ENCODE data around the gene DHRS12.

DHRS12 gene

DNA sequence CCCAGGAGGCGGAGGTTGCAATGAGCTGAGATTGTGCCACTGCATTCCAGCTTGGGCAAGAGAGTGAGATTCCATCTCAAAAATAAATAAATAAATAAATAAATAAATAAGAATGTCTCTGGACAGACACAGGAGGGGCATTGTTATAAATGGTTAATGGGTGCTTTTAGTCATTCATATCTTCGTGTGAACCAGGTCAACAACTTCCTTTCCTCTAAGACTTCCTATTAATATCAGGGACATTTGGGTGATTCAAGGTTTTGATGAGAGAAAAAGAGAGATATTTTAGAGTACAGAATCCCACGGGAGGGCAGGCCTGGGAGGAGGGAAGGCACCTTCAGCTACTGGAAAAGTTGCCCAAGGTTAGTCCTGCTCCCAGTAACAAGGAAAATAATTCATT is 23.9 kb downstream of the DHRS12 start:
- no peak for DNase-seq

GRCh38 chr13:51778392-51778791 is 25.6 kb downstream of the DHRS12 start:
- DNase-seq = no peak

- DNase-seq = no peak
These were observed 26.0 kb downstream of the DHRS12 start for GRCh38 chr13:51777921-51778320.

DNA sequence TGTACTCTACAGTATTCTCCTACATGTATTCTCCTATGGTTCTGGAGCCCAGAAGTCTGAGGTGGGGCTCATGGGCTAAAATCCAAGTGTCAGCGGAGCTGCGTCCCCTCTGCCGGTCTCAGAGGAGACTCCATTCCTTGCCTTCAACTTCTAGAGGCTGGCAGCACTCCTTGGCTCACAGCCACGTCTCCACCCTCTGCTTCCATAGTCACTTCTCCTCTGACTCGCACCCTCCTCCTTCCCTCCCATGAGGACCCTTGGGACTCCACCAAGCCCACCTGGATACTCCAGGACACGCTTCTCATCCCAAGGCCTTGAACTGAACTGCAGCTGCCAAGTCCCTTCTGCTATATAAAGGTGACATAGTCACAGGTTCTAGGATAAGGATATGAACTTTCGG is 27.8 kb downstream of the DHRS12 start:
- no peak for DNase-seq

DNA sequence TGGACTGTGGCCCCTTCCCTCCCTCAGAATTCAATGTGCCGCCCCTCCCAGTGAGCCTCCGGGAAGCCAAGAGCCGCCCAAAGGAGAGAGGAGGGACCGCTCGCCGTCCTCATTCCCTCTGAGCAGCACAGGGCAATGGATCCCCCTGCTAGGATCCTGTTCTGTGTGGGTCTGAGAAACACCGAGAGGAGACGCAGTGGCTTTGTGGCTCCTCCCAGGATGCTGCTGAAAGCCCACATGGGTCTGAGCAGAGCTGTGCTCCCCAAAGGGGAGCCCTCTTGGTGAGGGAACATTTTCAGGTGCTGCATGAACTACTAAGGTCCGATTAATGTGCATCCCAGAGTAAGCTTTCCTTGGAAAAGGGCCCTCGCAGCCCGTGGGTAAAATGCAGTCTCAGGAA is 30.4 kb downstream of the DHRS12 start:
- DNase-seq = no peak

DNA sequence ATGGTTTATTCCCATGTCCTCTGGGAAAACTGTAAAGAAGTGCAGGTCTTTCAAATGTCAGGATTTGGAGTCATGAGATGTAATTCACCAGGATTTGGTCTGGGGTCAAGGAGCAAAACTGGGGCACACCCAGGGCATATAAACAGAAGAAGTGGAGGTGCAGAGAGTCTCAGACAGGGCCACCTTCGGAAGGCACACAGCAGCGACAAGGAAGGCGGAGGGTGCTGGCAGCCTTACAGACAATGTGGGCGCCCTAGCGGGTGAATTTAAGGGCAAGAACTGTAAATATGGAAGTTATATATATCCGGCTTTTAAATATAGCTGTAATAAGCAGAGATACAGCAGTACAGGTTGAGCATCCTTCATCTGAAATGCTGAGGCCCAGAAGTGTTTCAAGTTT is 31.2 kb downstream of the DHRS12 start:
- DNase-seq = no peak

DNA sequence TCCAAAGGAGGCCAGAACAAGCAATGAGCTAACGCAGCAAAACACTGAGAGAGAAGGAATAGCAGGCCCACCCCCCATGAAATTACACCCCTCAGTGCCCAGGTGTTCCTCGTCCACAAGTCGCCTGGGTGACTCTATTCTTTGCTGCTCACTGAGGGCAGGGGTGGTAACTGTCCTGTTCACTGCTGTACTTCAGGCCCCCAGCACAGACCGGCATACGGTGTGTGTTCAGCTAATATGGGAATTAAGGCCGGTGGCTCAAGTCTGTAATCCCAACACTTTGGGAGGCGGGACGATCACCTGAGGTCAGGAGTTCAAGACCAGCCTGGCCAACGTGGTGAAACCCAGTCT is 31.9 kb downstream of the DHRS12 start:
- no peak for DNase-seq

GRCh38 chr13:51771418-51772104 is 32.4 kb downstream of the DHRS12 start:
- DNase-seq = no peak

- no peak for DNase-seq
These were observed 33.1 kb downstream of the DHRS12 start for GRCh38 chr13:51770681-51771417.

GRCh38 chr13:51770160-51770559 is 33.8 kb downstream of the DHRS12 start:
- no peak for DNase-seq

- DNase-seq = no peak
These were observed 34.4 kb downstream of the DHRS12 start for GRCh38 chr13:51769455-51770127.

GRCh38 chr13:51768976-51769375 is 35.0 kb downstream of the DHRS12 start:
- no peak for DNase-seq

DNA sequence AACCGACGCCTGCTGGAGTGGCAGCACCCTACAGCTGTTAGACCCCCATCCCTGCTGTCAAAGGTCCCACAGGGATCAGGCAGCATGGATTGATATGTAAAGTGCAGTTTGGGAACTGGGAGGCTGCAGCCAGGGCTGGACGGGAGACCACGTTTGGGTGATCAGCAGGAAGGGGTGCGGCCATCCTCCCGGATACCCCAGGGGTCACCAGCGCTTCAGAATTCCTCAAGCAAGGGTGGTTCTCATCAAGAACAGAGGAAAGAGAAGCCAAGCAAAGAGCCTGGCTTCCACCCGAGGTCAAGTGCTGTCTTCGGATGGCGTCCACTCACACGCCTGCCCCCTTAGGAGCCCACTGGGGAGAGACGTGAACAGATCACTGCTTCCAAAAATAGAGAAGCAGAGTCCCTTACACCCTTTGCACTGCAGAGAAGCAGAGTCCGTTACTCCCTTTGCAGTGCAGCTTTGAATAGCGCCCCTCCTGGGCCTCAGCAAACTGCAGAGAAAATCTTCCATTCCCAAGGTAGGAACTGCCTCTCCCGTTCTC is 35.5 kb downstream of the DHRS12 start:
- DNase-seq = no peak

GRCh38 chr13:51767100-51767499 is 36.9 kb downstream of the DHRS12 start:
- no peak for DNase-seq

DNA sequence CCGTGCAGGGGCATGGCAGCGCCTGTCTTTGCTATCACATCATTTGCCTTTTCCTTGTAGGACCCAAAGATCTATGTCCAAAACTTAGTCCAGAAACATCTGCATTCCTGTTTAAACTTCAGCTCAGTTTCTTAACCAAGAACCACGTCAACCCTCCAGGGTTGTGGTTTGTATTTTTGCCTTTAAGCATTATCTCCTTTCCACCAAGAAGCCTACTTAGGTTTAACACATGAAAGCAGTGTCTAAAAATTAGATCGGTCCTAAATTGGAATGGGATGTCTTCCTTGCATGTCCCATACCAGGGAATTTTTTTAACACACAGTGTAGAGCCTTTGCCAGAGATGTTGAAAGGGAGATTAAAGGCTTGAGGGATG is 38.8 kb downstream of the DHRS12 start:
- DNase-seq = no peak

GRCh38 chr13:51764184-51765141 is 39.5 kb downstream of the DHRS12 start:
- DNase-seq = no peak

- no peak for DNase-seq
These were observed 40.5 kb downstream of the DHRS12 start for GRCh38 chr13:51763486-51763885.

DNA sequence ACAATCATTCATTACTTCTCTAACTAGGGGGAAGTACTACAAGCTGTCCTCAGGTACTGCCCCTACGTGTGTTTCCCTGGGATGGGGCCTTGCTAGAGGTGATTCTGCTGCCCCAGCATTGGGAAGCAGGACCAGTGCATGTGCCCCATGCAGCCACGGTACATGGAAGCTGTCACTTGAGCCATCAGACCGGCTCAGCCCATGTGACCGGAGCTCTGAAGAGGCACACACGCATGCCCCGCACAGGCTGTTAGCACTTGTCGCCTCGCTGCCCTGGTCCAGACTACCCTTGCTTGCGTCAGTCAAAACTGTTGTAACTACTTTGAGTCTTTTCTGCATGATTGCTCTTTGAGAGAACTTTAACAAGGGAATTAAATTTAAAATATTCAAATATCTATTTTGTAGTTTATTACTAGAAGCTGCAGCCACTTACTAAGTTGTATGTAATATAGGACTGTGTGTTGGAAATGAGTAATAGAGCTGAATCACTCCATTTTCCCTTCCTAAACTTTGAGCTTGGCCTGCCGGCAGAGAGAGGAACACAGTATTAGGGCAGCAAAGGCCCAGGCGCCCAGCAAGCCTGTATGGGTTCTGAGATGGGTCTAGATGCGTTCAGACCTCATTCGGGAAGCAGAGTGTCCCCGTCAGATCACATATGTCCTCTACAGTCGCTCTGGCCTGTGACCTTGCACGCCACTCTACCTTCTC is 42.2 kb downstream of the DHRS12 start:
- no peak for DNase-seq

DNA sequence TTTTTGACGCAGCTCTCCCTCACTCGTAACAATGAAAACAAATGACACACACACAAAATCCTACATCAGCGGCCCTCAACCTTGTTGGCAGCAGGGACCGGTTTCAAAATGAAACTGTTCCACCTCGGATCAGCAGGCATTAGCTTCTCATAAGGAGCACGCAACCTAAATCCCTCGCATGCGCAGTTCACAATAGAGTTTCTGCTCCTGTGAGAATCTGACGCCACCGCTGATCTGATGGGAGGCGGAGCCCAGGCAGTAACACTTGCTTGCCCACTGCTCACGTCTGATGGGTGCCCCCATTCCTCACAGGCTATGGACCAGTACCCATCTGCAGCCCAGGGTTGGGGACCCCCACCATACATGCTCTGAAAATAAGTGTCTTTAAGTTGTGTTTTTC is 43.4 kb downstream of the DHRS12 start:
- DNase-seq = no peak

DNA sequence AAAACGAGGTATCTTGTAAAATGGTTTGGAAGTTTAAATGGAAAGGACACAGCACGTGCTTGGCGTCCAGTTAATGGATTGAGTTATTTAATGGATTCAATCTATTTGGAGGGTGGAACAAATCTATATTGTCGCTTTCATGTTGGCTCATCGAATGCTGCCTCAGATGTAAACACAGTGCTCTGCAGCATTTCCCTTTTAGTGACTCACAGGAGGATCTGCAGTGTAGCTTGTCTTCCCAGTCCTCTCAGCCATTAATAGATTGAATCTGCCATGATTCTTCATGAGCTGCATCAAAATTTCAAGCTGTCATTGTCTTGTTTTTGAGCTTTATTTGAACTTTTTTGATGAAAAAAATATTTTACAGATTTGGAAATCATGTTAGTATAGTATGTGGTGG is 44.7 kb downstream of the DHRS12 start:
- DNase-seq = no peak

DNA sequence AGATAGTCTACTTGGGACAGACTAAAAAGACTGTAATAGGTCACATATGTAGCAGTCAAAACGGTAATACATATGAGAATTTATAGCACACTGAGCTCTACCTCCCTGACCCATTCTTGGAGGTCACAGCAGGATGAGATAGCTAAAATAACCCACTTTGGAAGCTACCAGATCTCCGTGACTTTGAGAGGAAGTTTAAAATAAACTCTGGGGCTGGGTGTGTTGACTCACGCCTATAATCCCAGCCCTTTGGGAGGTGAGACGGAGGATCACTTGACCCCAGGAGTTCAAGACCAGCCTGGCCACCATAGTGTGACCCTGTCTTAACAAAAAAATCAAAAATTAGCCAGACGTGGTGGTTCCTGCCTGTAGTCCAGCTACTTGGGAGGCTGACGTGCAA is 45.3 kb downstream of the DHRS12 start:
- no peak for DNase-seq

DNA sequence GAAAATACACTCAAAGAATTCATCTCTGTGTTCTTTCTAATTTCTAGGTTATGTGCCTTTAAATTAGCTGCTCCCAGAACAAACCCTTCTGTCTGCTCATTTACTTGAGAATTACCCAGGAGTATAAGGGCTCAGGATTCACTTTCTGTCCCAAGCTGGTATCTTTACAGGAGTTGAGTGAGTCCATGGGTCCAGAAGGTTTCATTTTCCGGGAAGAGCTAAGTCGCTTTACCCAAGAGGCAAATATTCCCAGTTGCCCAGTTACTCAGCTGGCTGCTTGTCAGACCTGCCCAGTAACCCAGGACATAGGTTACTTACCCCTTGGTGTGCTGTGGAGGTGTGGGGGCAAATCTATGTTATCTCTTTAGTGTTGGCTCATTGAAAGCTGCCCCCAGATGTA is 47.3 kb downstream of the DHRS12 start:
- no peak for DNase-seq
